WTC11 (cell line): Measurements from ENCODE around the gene EIF4G3.

Source experiments
- FOXJ3 ChIP-seq: sonication (generic); formaldehyde crosslinking; IDR thresholded peaks from 2 replicates; pipeline ENCODE4 v1.9.0; 2021; ENCODE audit warnings: missing genetic modification reagents, mild to moderate bottlenecking, borderline replicate concordance
- GTF2I ChIP-seq: fragments of 250-450 bp; sonication (Bioruptor Pico); conservative IDR thresholded peaks from 2 replicates; pipeline ENCODE4 v1.4.0; 2021; ENCODE audit warnings: mild to moderate bottlenecking
- RELA ChIP-seq: sonication (generic); formaldehyde crosslinking; IDR thresholded peaks from 2 replicates; pipeline ENCODE4 v1.8.1; 2022; ENCODE audit warnings: missing genetic modification reagents, mild to moderate bottlenecking, borderline replicate concordance
- TEAD4 ChIP-seq: sonication (generic); formaldehyde crosslinking; IDR thresholded peaks from 2 replicates; pipeline ENCODE4 v1.8.0; 2022; ENCODE audit warnings: mild to moderate bottlenecking, missing genetic modification reagents
- ZNF138 ChIP-seq: sonication (generic); formaldehyde crosslinking; conservative IDR thresholded peaks from 2 replicates; pipeline ENCODE4 v1.8.1; 2022; ENCODE audit warnings: mild to moderate bottlenecking, moderate library complexity, missing genetic modification reagents
- TF ChIP-seq, protein P1 (sequence below): sonication (generic); formaldehyde crosslinking; IDR thresholded peaks from 2 replicates; pipeline ENCODE4 v1.8.1; 2023; ENCODE audit warnings: mild to moderate bottlenecking, missing genetic modification reagents
- TF ChIP-seq, protein P2 (sequence below): fragments of 200-600 bp; IDR thresholded peaks from 2 replicates; pipeline ENCODE4 v1.8.0; 2022; ENCODE audit warnings: antibody characterized with exemption
- TF ChIP-seq, protein P3 (sequence below): sonication (generic); formaldehyde crosslinking; IDR thresholded peaks from 2 replicates; pipeline ENCODE4 v1.8.1; 2023; ENCODE audit warnings: mild to moderate bottlenecking, missing genetic modification reagents, moderate library complexity
- TF ChIP-seq, protein P4 (sequence below): sonication (generic); formaldehyde crosslinking; IDR thresholded peaks from 2 replicates; pipeline ENCODE4 v1.8.1; 2023; ENCODE audit warnings: mild to moderate bottlenecking, missing genetic modification reagents
- TF ChIP-seq, protein P5 (sequence below): sonication (generic); formaldehyde crosslinking; IDR thresholded peaks from 2 replicates; pipeline ENCODE4 v1.8.0; 2022; ENCODE audit warnings: mild to moderate bottlenecking, missing genetic modification reagents

DNA sequence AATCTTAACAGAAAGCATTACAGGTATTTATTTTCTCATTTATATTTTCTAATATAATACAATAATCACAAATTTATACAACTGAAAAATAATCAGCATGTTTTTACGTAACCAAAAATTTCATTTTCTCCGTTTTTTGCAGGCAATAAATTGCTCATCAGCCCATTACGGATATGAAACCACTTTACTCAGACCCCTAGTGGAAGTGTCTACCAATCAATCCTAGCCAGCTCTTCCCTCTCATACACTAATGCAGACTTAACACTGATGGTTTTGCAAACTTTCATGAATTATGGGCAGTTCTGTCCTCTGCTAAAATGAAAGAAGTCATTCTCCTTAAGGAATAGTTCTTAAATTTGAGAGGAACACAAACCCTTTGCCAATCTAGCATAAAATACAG lies 124.7 kb downstream of the EIF4G3 start:
- TF ChIP-seq, protein P1, sequence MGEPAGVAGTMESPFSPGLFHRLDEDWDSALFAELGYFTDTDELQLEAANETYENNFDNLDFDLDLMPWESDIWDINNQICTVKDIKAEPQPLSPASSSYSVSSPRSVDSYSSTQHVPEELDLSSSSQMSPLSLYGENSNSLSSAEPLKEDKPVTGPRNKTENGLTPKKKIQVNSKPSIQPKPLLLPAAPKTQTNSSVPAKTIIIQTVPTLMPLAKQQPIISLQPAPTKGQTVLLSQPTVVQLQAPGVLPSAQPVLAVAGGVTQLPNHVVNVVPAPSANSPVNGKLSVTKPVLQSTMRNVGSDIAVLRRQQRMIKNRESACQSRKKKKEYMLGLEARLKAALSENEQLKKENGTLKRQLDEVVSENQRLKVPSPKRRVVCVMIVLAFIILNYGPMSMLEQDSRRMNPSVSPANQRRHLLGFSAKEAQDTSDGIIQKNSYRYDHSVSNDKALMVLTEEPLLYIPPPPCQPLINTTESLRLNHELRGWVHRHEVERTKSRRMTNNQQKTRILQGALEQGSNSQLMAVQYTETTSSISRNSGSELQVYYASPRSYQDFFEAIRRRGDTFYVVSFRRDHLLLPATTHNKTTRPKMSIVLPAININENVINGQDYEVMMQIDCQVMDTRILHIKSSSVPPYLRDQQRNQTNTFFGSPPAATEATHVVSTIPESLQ (CRISPR knock-in tag) = no peak
- TF ChIP-seq GTF2I (CRISPR knock-in tag) (no peak), FOXJ3 (no peak), ZNF138 (CRISPR knock-in tag) (no peak), TEAD4 (CRISPR knock-in tag) (no peak), RELA (CRISPR knock-in tag) (no peak)
- TF ChIP-seq, protein P2, sequence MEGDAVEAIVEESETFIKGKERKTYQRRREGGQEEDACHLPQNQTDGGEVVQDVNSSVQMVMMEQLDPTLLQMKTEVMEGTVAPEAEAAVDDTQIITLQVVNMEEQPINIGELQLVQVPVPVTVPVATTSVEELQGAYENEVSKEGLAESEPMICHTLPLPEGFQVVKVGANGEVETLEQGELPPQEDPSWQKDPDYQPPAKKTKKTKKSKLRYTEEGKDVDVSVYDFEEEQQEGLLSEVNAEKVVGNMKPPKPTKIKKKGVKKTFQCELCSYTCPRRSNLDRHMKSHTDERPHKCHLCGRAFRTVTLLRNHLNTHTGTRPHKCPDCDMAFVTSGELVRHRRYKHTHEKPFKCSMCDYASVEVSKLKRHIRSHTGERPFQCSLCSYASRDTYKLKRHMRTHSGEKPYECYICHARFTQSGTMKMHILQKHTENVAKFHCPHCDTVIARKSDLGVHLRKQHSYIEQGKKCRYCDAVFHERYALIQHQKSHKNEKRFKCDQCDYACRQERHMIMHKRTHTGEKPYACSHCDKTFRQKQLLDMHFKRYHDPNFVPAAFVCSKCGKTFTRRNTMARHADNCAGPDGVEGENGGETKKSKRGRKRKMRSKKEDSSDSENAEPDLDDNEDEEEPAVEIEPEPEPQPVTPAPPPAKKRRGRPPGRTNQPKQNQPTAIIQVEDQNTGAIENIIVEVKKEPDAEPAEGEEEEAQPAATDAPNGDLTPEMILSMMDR = no peak
- TF ChIP-seq, protein P3, sequence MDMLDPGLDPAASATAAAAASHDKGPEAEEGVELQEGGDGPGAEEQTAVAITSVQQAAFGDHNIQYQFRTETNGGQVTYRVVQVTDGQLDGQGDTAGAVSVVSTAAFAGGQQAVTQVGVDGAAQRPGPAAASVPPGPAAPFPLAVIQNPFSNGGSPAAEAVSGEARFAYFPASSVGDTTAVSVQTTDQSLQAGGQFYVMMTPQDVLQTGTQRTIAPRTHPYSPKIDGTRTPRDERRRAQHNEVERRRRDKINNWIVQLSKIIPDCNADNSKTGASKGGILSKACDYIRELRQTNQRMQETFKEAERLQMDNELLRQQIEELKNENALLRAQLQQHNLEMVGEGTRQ (CRISPR knock-in tag) = no peak
- TF ChIP-seq, protein P4, sequence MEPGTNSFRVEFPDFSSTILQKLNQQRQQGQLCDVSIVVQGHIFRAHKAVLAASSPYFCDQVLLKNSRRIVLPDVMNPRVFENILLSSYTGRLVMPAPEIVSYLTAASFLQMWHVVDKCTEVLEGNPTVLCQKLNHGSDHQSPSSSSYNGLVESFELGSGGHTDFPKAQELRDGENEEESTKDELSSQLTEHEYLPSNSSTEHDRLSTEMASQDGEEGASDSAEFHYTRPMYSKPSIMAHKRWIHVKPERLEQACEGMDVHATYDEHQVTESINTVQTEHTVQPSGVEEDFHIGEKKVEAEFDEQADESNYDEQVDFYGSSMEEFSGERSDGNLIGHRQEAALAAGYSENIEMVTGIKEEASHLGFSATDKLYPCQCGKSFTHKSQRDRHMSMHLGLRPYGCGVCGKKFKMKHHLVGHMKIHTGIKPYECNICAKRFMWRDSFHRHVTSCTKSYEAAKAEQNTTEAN = no peak
- TF ChIP-seq, protein P5, sequence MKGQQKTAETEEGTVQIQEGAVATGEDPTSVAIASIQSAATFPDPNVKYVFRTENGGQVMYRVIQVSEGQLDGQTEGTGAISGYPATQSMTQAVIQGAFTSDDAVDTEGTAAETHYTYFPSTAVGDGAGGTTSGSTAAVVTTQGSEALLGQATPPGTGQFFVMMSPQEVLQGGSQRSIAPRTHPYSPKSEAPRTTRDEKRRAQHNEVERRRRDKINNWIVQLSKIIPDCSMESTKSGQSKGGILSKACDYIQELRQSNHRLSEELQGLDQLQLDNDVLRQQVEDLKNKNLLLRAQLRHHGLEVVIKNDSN (CRISPR knock-in tag) = no peak
